Mesendoderm (in vitro differentiated cells): Measurements from ENCODE around the gene ANO4.

Experiments used
- DNase-seq: peaks from one replicate; pipeline ENCODE4 v3.0.0; 2013
- H2AK5ac ChIP-seq: 2 replicates; pipeline ENCODE4 v1.6.1; 2013; ENCODE audit warnings: low read length, inconsistent platforms
- H2BK120ac ChIP-seq: 2 replicates; pipeline ENCODE4 v1.6.1; 2013; ENCODE audit warnings: low read depth, mild to moderate bottlenecking, low read length, moderate library complexity, mixed read lengths
- H2BK15ac ChIP-seq: replicated peaks from 2 replicates; pipeline ENCODE4 v1.6.1; 2013; ENCODE audit warnings: low read depth, mild to moderate bottlenecking, moderate library complexity
- H2BK5ac ChIP-seq: 2 replicates; pipeline ENCODE4 v1.6.1; 2013; ENCODE audit warnings: low read length, inconsistent platforms
- H3K18ac ChIP-seq: 2 replicates; pipeline ENCODE4 v1.6.1; 2013; ENCODE audit warnings: mild to moderate bottlenecking, low read length, mixed read lengths
- H3K23ac ChIP-seq: one replicate; pipeline ENCODE4 v1.6.1; 2013; ENCODE audit warnings: low read length
- H3K27ac ChIP-seq: 2 replicates; pipeline ENCODE4 v1.5.1; 2013; ENCODE audit warnings: low read depth, mild to moderate bottlenecking, inconsistent platforms, low read length, moderate library complexity
- H3K27me3 ChIP-seq: 2 replicates; pipeline ENCODE4 v1.6.1; 2013; ENCODE audit warnings: low read length, control low read depth, mild to moderate bottlenecking, inconsistent platforms; ENCODE audit not compliant: insufficient read depth, poor library complexity
- H3K36me3 ChIP-seq: 2 replicates; pipeline ENCODE4 v1.6.1; 2013; ENCODE audit warnings: low read length, inconsistent platforms; ENCODE audit not compliant: control insufficient read depth, insufficient read depth
- H3K4ac ChIP-seq: one replicate; pipeline ENCODE4 v1.6.1; 2013; ENCODE audit warnings: low read depth, mild to moderate bottlenecking, low read length, moderate library complexity
- H3K4me1 ChIP-seq: 2 replicates; pipeline ENCODE4 v1.6.1; 2013; ENCODE audit warnings: low read depth, low read length, inconsistent platforms; ENCODE audit not compliant: control insufficient read depth
- H3K4me2 ChIP-seq: 2 replicates; pipeline ENCODE4 v1.6.1; 2013; ENCODE audit warnings: low read length
- H3K4me3 ChIP-seq: 2 replicates; pipeline ENCODE4 v1.5.1; 2013; ENCODE audit warnings: mild to moderate bottlenecking, low read length
- H3K56ac ChIP-seq: one replicate; pipeline ENCODE4 v1.6.1; 2013; ENCODE audit warnings: low read length
- H3K79me1 ChIP-seq: 2 replicates; pipeline ENCODE4 v1.6.1; 2013; ENCODE audit warnings: low read length, inconsistent platforms
- H3K79me2 ChIP-seq: 2 replicates; pipeline ENCODE4 v1.6.1; 2013; ENCODE audit warnings: mild to moderate bottlenecking, low read length; ENCODE audit not compliant: control insufficient read depth, insufficient read depth
- H3K9ac ChIP-seq: 2 replicates; pipeline ENCODE4 v1.6.1; 2013; ENCODE audit warnings: low read length, inconsistent platforms
- H4K5ac ChIP-seq: one replicate; pipeline ENCODE4 v1.6.1; 2013; ENCODE audit warnings: low read length
- H4K8ac ChIP-seq: one replicate; pipeline ENCODE4 v1.6.1; 2013; ENCODE audit warnings: low read depth, mild to moderate bottlenecking, control low read depth, low read length, moderate library complexity
- WGBS: extraction: QIAGEN DNeasy Blood & Tissue Kit; methylation state at CpG from one replicate; pipeline ENCODE4 v1.1.7; 2013; ENCODE audit warnings: low lambda C conversion rate, missing lambda C conversion rate; ENCODE audit not compliant: insufficient coverage; ENCODE audit errors: extremely low coverage; 5-methylcytosine and 5-hydroxymethylcytosine counted together

The ANO4 gene

DNA sequence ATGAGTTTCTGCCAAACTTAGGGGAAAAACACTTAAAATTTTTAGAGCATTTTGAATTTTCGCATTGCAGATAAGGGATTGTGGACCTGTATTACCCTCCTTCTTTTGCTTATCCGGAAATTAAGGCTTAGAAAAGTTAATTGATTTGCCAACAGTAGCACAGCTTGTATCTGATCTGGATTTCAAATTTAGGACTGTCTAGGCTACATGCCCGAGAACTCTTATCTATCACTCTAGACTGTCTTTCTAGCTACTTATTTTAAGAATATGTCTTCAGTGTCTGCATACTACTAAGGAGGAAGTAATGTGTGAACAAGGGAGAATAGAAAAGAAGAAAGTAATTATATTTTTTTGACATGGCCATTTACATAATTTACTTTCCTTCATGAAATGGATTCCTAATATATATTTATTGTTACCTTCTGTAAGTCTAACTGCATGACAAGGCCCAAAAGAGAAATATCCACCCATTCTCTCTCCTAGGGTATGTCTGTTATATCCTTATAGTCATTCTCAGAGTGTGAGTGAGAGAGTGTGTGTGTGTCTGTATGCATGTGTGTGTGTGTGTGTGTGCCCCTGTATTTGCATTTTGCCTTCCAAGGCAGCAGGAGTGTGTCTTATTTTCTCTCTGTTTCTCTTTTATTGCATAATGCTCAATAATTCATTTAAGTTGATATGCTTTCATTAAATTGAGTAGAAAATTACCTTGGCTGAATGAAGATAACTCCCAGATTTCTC lies 283.4 kb downstream of the ANO4 start:
- Histone ChIP-seq H4K5ac (no peak overlapping the region), H2BK5ac (no peak overlapping the region), H3K4ac (no peak overlapping the region), H2BK15ac (no peak overlapping the region), H2BK120ac (no peak overlapping the region), H3K4me3 (no peak overlapping the region), H3K27me3 (no peaks in the 10 kb centered on the region), H3K27ac (no peak overlapping the region), H3K79me2 (no peaks in the 10 kb centered on the region), H4K8ac (no peak overlapping the region), H3K9ac (no peak overlapping the region), H3K4me1 (peaks cover 6% of the 10 kb centered on the region), H3K79me1 (no peaks in the 10 kb centered on the region), H3K36me3 (no peaks in the 10 kb centered on the region), H3K56ac (no peak overlapping the region), H2AK5ac (no peak overlapping the region), H3K18ac (no peak overlapping the region), H3K4me2 (no peak overlapping the region), H3K23ac (no peak overlapping the region)
- WGBS, result no CpG with 5 or more reads among the region's 3 CpGs
- peak; percentile 30 for DNase-seq

- Histone ChIP-seq H3K79me1 (no peaks in the 10 kb centered on the region), H3K4me3 (no peak overlapping the region), H3K27ac (no peak overlapping the region), H3K4me1 (peaks cover 6% of the 10 kb centered on the region), H2BK120ac (no peak overlapping the region), H4K8ac (no peak overlapping the region), H3K18ac (no peak overlapping the region), H3K4ac (no peak overlapping the region), H3K79me2 (no peaks in the 10 kb centered on the region), H3K36me3 (no peaks in the 10 kb centered on the region), H3K56ac (no peak overlapping the region), H2AK5ac (no peak overlapping the region), H3K27me3 (no peaks in the 10 kb centered on the region), H4K5ac (no peak overlapping the region), H2BK5ac (no peak overlapping the region), H3K4me2 (no peak overlapping the region), H3K23ac (no peak overlapping the region), H2BK15ac (no peak overlapping the region), H3K9ac (no peak overlapping the region)
- no CpG with 5 or more reads among the region's 6 CpGs for WGBS
- no peak for DNase-seq
Measured at GRCh38 chr12:101078536-101079285, 284.1 kb downstream of the ANO4 start.

DNA sequence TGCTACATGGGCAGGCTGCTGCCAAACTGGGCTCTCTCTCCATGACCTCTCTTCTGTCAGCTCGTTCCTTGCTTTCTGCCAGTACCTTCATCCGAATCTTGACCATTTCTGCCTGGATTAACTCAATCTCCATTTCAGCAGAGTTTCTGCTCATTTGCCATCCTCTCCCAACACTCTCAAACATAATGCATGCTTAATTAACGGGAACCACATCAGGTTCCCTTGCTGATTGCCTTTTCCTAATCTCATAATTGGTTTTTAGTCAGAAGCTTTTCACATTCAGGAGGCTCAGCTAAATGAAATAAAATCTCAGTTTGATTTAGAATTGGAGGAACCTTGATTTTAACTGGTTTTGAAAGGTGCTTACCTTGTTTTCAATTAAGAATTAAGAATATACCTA lies 288.1 kb downstream of the ANO4 start:
- Histone ChIP-seq H3K56ac (no peak overlapping the region), H3K4me2 (no peak overlapping the region), H3K4ac (no peak overlapping the region), H3K27me3 (no peaks in the 10 kb centered on the region), H3K79me1 (no peaks in the 10 kb centered on the region), H2AK5ac (no peak overlapping the region), H3K18ac (no peak overlapping the region), H4K8ac (no peak overlapping the region), H3K4me3 (no peak overlapping the region), H2BK5ac (no peak overlapping the region), H4K5ac (no peak overlapping the region), H3K79me2 (no peaks in the 10 kb centered on the region), H2BK15ac (no peak overlapping the region), H3K27ac (no peak overlapping the region), H2BK120ac (no peak overlapping the region), H3K4me1 (peaks cover 3% of the 10 kb centered on the region), H3K23ac (no peak overlapping the region), H3K9ac (no peak overlapping the region), H3K36me3 (no peaks in the 10 kb centered on the region)
- WGBS, result no CpG with 5 or more reads among the region's 3 CpGs
- no peak for DNase-seq

- Histone ChIP-seq H3K4me2 (no peak overlapping the region), H3K79me1 (no peaks in the 10 kb centered on the region), H3K27ac (no peak overlapping the region), H3K4me1 (peaks cover 5% of the 10 kb centered on the region), H3K4me3 (no peak overlapping the region), H3K56ac (no peak overlapping the region), H4K5ac (no peak overlapping the region), H2BK120ac (no peak overlapping the region), H3K23ac (no peak overlapping the region), H3K36me3 (no peaks in the 10 kb centered on the region), H3K9ac (no peak overlapping the region), H3K27me3 (no peaks in the 10 kb centered on the region), H2AK5ac (no peak overlapping the region), H2BK15ac (no peak overlapping the region), H2BK5ac (no peak overlapping the region), H3K4ac (no peak overlapping the region), H3K79me2 (no peaks in the 10 kb centered on the region), H4K8ac (no peak overlapping the region), H3K18ac (no peak overlapping the region)
- DNase-seq, result peak; percentile 95
- no CpG with 5 or more reads among the region's 11 CpGs for WGBS
Measured at GRCh38 chr12:101086490-101087135, 292.0 kb downstream of the ANO4 start.

- no peaks in the 10 kb centered on the region for H3K79me1 ChIP-seq
- no peaks in the 10 kb centered on the region for H3K27me3 ChIP-seq
- H4K8ac ChIP-seq, result no peak overlapping the region
- no peaks in the 10 kb centered on the region for H3K79me2 ChIP-seq
- H3K36me3 ChIP-seq, result no peaks in the 10 kb centered on the region
- no peak overlapping the region for H3K56ac ChIP-seq
- no peak overlapping the region for H3K23ac ChIP-seq
- H4K5ac ChIP-seq, result no peak overlapping the region
- H3K18ac ChIP-seq, result no peak overlapping the region
- no peak overlapping the region for H3K9ac ChIP-seq
- H2AK5ac ChIP-seq, result peak overlapping the region; percentile 2
- no peak overlapping the region for H3K4ac ChIP-seq
- H2BK120ac ChIP-seq, result no peak overlapping the region
- H2BK5ac ChIP-seq, result no peak overlapping the region
- no peak overlapping the region for H3K4me2 ChIP-seq
- no peak for DNase-seq
- no peak overlapping the region for H2BK15ac ChIP-seq
- H3K4me1 ChIP-seq, result peaks cover 5% of the 10 kb centered on the region
- H3K4me3 ChIP-seq, result no peak overlapping the region
- WGBS, result no CpG with 5 or more reads among the region's 5 CpGs
- H3K27ac ChIP-seq, result no peak overlapping the region
Measured at GRCh38 chr12:101087920-101088319, 293.3 kb downstream of the ANO4 start.
